HAP-1 (cell line): Measurements from ENCODE around the gene CMTM8.

Source experiments
- DNase-seq, 2 experiments: peaks; one replicate each; pipeline ENCODE4 v3.0.0-alpha.2; 2016 to 2020; ENCODE audit warnings: low spot score in 2 of 2
- H3K27me3 ChIP-seq: fragments of 250-450 bp; sonication (Bioruptor Pico); 2 replicates; pipeline ENCODE4 v1.5.1; 2020; ENCODE audit warnings: low read depth, mild to moderate bottlenecking, moderate library complexity
- H3K36me3 ChIP-seq: fragments of 250-450 bp; sonication (Bioruptor Pico); replicated peaks from 2 replicates; pipeline ENCODE4 v1.5.1; 2020; ENCODE audit warnings: mild to moderate bottlenecking
- H3K4me1 ChIP-seq: fragments of 250-450 bp; sonication (Bioruptor Pico); 2 replicates; pipeline ENCODE4 v1.5.1; 2020; ENCODE audit warnings: mild to moderate bottlenecking
- H3K4me3 ChIP-seq: fragments of 250-450 bp; sonication (Bioruptor Pico); 2 replicates; pipeline ENCODE4 v1.5.1; 2020; ENCODE audit warnings: mild to moderate bottlenecking, moderate library complexity
- H3K9me3 ChIP-seq: fragments of 250-450 bp; sonication (Bioruptor Pico); 2 replicates; pipeline ENCODE4 v1.5.1; 2020; ENCODE audit warnings: mild to moderate bottlenecking, moderate library complexity
- in situ Hi-C: fragments of 300-500 bp; cut with MboI; formaldehyde crosslinking; loops from 3 replicates; pipeline ENCODE4 v1.14.3; 2020; ENCODE audit warnings: low sequenced_read_pairs, inconsistent platforms, mixed read lengths

Gene CMTM8

GRCh38 chr3:32293903-32294302 is 55.4 kb downstream of the CMTM8 start:
- Histone ChIP-seq H3K27me3 (no peaks in the 10 kb centered on the region), H3K4me1 (no peaks in the 10 kb centered on the region), H3K9me3 (no peaks in the 10 kb centered on the region), H3K36me3 (no peaks in the 10 kb centered on the region), H3K4me3 (no peak overlapping the region)
- in situ Hi-C loops, result loop anchor here (10.0 kb wide), 1 partner anchor 181 kb away; no protein-coding TSS in a partner anchor
- no peak for DNase-seq

- H3K4me3 ChIP-seq, result no peak overlapping the region
- in situ Hi-C loops, result loop anchor here (10.0 kb wide), 1 partner anchor 178 kb away; no protein-coding TSS in a partner anchor
- peak; percentile 75 to 76 for DNase-seq
These were observed 58.0 kb downstream of the CMTM8 start for GRCh38 chr3:32296251-32297204.

GRCh38 chr3:32297366-32297765 is 58.9 kb downstream of the CMTM8 start:
- no peak for DNase-seq
- Histone ChIP-seq H3K9me3 (no peaks in the 10 kb centered on the region), H3K4me3 (no peak overlapping the region), H3K36me3 (no peaks in the 10 kb centered on the region), H3K27me3 (no peaks in the 10 kb centered on the region), H3K4me1 (no peaks in the 10 kb centered on the region)
- in situ Hi-C loops, result loop anchor here (10.0 kb wide), 1 partner anchor 177 kb away; no protein-coding TSS in a partner anchor

More at GRCh38 chr3:32296251-32297204, 58.0 kb downstream of the CMTM8 start:
- Histone ChIP-seq H3K4me1 (no peaks in the 10 kb centered on the region), H3K27me3 (no peaks in the 10 kb centered on the region), H3K36me3 (no peaks in the 10 kb centered on the region), H3K9me3 (no peaks in the 10 kb centered on the region)

- Histone ChIP-seq H3K4me3 (no peak overlapping the region), H3K4me1 (no peaks in the 10 kb centered on the region; the same call in 1 of the 2 replicates), H3K27me3 (no peaks in the 10 kb centered on the region), H3K36me3 (no peaks in the 10 kb centered on the region), H3K9me3 (no peaks in the 10 kb centered on the region)
- in situ Hi-C loops, result no loop called here
- DNase-seq, result no peak
These were observed 62.9 kb downstream of the CMTM8 start for GRCh38 chr3:32301426-32301825.

GRCh38 chr3:32302601-32303398 is 64.3 kb downstream of the CMTM8 start:
- Histone ChIP-seq H3K9me3 (no peaks in the 10 kb centered on the region), H3K36me3 (no peaks in the 10 kb centered on the region), H3K4me3 (no peak overlapping the region), H3K27me3 (no peaks in the 10 kb centered on the region), H3K4me1 (no peaks in the 10 kb centered on the region; the same call in 1 of the 2 replicates)
- DNase-seq, result no peak
- in situ Hi-C loops, result no loop called here

- no peaks in the 10 kb centered on the region for H3K9me3 ChIP-seq
- in situ Hi-C loops, result no loop called here
- no peaks in the 10 kb centered on the region for H3K36me3 ChIP-seq
- H3K27me3 ChIP-seq, result no peaks in the 10 kb centered on the region
- no peak for DNase-seq
- H3K4me1 ChIP-seq, result no peaks in the 10 kb centered on the region; the same call in 1 of the 2 replicates
- H3K4me3 ChIP-seq, result no peak overlapping the region
These were observed 64.9 kb downstream of the CMTM8 start for GRCh38 chr3:32303399-32303747.

- Histone ChIP-seq H3K4me3 (no peak overlapping the region), H3K27me3 (no peaks in the 10 kb centered on the region), H3K4me1 (no peaks in the 10 kb centered on the region; the same call in 1 of the 2 replicates), H3K36me3 (no peaks in the 10 kb centered on the region), H3K9me3 (no peaks in the 10 kb centered on the region)
- no peak for DNase-seq
- in situ Hi-C loops, result no loop called here
These were observed 65.7 kb downstream of the CMTM8 start for GRCh38 chr3:32303977-32304881.

- no peaks in the 10 kb centered on the region for H3K36me3 ChIP-seq
- no peaks in the 10 kb centered on the region; the same call in 1 of the 2 replicates for H3K4me1 ChIP-seq
- in situ Hi-C loops, result no loop called here
- H3K4me3 ChIP-seq, result no peak overlapping the region
- H3K9me3 ChIP-seq, result no peaks in the 10 kb centered on the region
- DNase-seq, result no peak
- H3K27me3 ChIP-seq, result no peaks in the 10 kb centered on the region
These were observed 66.9 kb downstream of the CMTM8 start for GRCh38 chr3:32305361-32305876.

GRCh38 chr3:32306072-32306471 is 67.6 kb downstream of the CMTM8 start:
- Histone ChIP-seq H3K4me3 (no peak overlapping the region), H3K27me3 (no peaks in the 10 kb centered on the region), H3K9me3 (no peaks in the 10 kb centered on the region), H3K36me3 (no peaks in the 10 kb centered on the region), H3K4me1 (peaks cover 5% of the 10 kb centered on the region)
- in situ Hi-C loops, result no loop called here
- DNase-seq, result no peak

GRCh38 chr3:32307591-32307990 is 69.1 kb downstream of the CMTM8 start:
- Histone ChIP-seq H3K9me3 (no peaks in the 10 kb centered on the region), H3K36me3 (no peaks in the 10 kb centered on the region), H3K4me1 (peaks cover 21% of the 10 kb centered on the region), H3K4me3 (no peak overlapping the region), H3K27me3 (no peaks in the 10 kb centered on the region)
- in situ Hi-C loops, result no loop called here
- DNase-seq, result no peak

- no peak overlapping the region for H3K4me3 ChIP-seq
- H3K36me3 ChIP-seq, result no peaks in the 10 kb centered on the region
- in situ Hi-C loops, result no loop called here
- no peaks in the 10 kb centered on the region for H3K9me3 ChIP-seq
- H3K4me1 ChIP-seq, result peaks cover 25% of the 10 kb centered on the region
- no peaks in the 10 kb centered on the region for H3K27me3 ChIP-seq
- no peak for DNase-seq
These were observed 69.9 kb downstream of the CMTM8 start for GRCh38 chr3:32308378-32308777.

- Histone ChIP-seq H3K27me3 (no peaks in the 10 kb centered on the region), H3K4me3 (no peak overlapping the region), H3K4me1 (peaks cover 25% of the 10 kb centered on the region), H3K9me3 (no peaks in the 10 kb centered on the region), H3K36me3 (no peaks in the 10 kb centered on the region)
- in situ Hi-C loops, result no loop called here
- no peak for DNase-seq
These were observed 71.3 kb downstream of the CMTM8 start for GRCh38 chr3:32309654-32310242.
